ENCODE measurements around the gene OR5T3. TPM values are rescaled to one million over a fixed set of nuclear protein-coding genes. Genes with fewer than 3 reads are reported as not detected.
"Not testable (repeated sequence)": the region's sequence is repeated elsewhere in the genome, so short reads cannot be mapped to it uniquely, and the experiment has no call there.

Gene OR5T3
- total RNA-seq (2021), result not detected in 2 replicates
- Bru-seq, nascent RNA, result not detected
- not detected for BruChase-seq, experiment 1, labeled RNA remaining after a 2-hour chase
- not detected for BruChase-seq, experiment 2, labeled RNA remaining after a 6-hour chase
- long read RNA-seq, result 0 reads

- ChIA-PET POLR2A (ENCODE audit: low non-redundant PET) (no interaction called here), CTCF (no interaction called here)
- intact Hi-C loops (cut with micrococcal nuclease; ENCODE audit: unreplicated experiment), result no loop called here
- DNase-seq (ENCODE audit: low spot score), result no peak
- Histone ChIP-seq H3K4me3 (ENCODE audit: low read depth, low read length, poor library complexity, severe bottlenecking) (no peak within 1 kb of the TSS), H3K27ac (ENCODE audit: low read depth, low read length, poor library complexity, severe bottlenecking) (no peak within 1 kb of the TSS), H3K36me3 (ENCODE audit: insufficient read depth, low read length, poor library complexity, severe bottlenecking) (no peaks in the 10 kb centered on the region), H3K9me3 (ENCODE audit: low read depth, low read length, poor library complexity, severe bottlenecking) (peaks cover 21% of the 10 kb centered on the region), H3K27me3 (replicated peaks; ENCODE audit: insufficient read depth, low read depth, low read length, poor library complexity) (no peaks in the 10 kb centered on the region), H3K4me1 (ENCODE audit: insufficient read depth, low read length, poor library complexity, severe bottlenecking) (no peaks in the 10 kb centered on the region)
- TF ChIP-seq EZH2 (IDR thresholded peaks at IDR 0.05; ENCODE audit: borderline replicate concordance, low read depth, low read length, poor library complexity, severe bottlenecking) (no peak), CTCF (conservative IDR thresholded peaks at IDR 0.05; ENCODE audit: low read depth, low read length) (no peak)
- BruUV-seq (replicated peaks), result no TSS peak
These were observed at the start of gene OR5T3 for GRCh38 chr11:56251954-56252353. Gene OR5T3, plus strand, starts transcription at chr11:56252254. Its CDS starts 0 bp downstream, at chr11:56252254.

GRCh38 chr11:56207790-56208189 is 44.3 kb upstream of the OR5T3 start:
- peaks cover 34% of the 10 kb centered on the region for H3K9me3 ChIP-seq (ENCODE audit: low read depth, low read length, poor library complexity, severe bottlenecking)
- no TSS peak for BruUV-seq (replicated peaks)
- ChIA-PET CTCF (no interaction called here), POLR2A (ENCODE audit: low non-redundant PET) (no interaction called here)
- no peak for TF ChIP-seq EZH2 (IDR thresholded peaks at IDR 0.05; ENCODE audit: borderline replicate concordance, low read depth, low read length, poor library complexity, severe bottlenecking)
- no peak for TF ChIP-seq CTCF (conservative IDR thresholded peaks at IDR 0.05; ENCODE audit: low read depth, low read length)
- H3K4me3 ChIP-seq (ENCODE audit: low read depth, low read length, poor library complexity, severe bottlenecking), result no peak overlapping the region
- H3K27ac ChIP-seq (ENCODE audit: low read depth, low read length, poor library complexity, severe bottlenecking), result no peak overlapping the region
- H3K4me1 ChIP-seq (ENCODE audit: insufficient read depth, low read length, poor library complexity, severe bottlenecking), result no peaks in the 10 kb centered on the region
- H3K27me3 ChIP-seq (replicated peaks; ENCODE audit: insufficient read depth, low read depth, low read length, poor library complexity), result no peaks in the 10 kb centered on the region
- no peaks in the 10 kb centered on the region for H3K36me3 ChIP-seq (ENCODE audit: insufficient read depth, low read length, poor library complexity, severe bottlenecking)
- intact Hi-C loops (cut with micrococcal nuclease; ENCODE audit: unreplicated experiment), result no loop called here
- DNase-seq (ENCODE audit: low spot score), result no peak

DNA sequence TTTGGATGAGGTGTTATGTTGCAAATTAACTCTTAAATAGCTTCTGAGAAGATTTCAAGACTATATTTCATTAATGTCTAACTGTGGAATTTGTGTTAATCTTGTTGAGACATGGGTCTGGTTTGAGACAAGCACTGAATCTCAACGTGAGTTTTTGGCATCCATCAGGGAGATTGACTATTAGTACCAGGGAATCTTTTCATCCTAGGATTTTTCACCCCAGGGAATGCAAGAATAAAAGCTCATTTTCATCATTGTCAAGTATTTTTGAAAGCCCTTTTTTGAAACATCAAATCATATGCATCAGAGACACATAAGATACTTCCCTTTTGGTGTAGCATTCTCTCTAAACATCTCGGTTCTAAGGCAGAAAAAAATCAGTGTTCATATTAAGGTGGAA is 37.5 kb upstream of the OR5T3 start:
- peaks cover 35% of the 10 kb centered on the region for H3K9me3 ChIP-seq (ENCODE audit: low read depth, low read length, poor library complexity, severe bottlenecking)
- BruUV-seq (replicated peaks), result no TSS peak
- no peaks in the 10 kb centered on the region for H3K36me3 ChIP-seq (ENCODE audit: insufficient read depth, low read length, poor library complexity, severe bottlenecking)
- H3K4me3 ChIP-seq (ENCODE audit: low read depth, low read length, poor library complexity, severe bottlenecking), result no peak overlapping the region
- no peaks in the 10 kb centered on the region for H3K27me3 ChIP-seq (replicated peaks; ENCODE audit: insufficient read depth, low read depth, low read length, poor library complexity)
- no peak for DNase-seq (ENCODE audit: low spot score)
- no peak overlapping the region for H3K27ac ChIP-seq (ENCODE audit: low read depth, low read length, poor library complexity, severe bottlenecking)
- POLR2A ChIA-PET (ENCODE audit: low non-redundant PET), result no interaction called here
- no peak for TF ChIP-seq CTCF (conservative IDR thresholded peaks at IDR 0.05; ENCODE audit: low read depth, low read length)
- TF ChIP-seq EZH2 (IDR thresholded peaks at IDR 0.05; ENCODE audit: borderline replicate concordance, low read depth, low read length, poor library complexity, severe bottlenecking), result no peak
- no peaks in the 10 kb centered on the region for H3K4me1 ChIP-seq (ENCODE audit: insufficient read depth, low read length, poor library complexity, severe bottlenecking)
- intact Hi-C loops (cut with micrococcal nuclease; ENCODE audit: unreplicated experiment), result no loop called here
- CTCF ChIA-PET, result no interaction called here

DNA sequence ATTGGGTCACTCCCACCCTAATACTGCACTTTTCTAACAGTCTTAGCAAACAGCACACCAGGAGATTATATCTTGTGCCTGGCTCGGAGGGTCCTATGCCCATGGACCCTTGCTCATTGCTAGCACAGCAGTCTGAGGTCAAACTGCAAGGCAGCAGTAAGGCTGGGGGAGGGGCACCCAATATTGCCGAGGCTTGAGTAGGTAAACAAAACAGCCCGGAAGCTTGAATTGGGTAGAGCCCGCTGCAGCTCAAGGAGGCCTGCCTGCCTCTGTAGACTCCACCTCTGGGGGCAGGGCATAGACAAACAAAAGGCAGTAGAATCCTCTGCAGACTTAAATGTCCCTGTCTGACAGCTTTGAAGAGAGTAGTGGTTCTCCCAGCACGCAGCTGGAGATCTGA is 32.3 kb upstream of the OR5T3 start:
- H3K4me3 ChIP-seq (ENCODE audit: low read depth, low read length, poor library complexity, severe bottlenecking); intact Hi-C loops (cut with micrococcal nuclease; ENCODE audit: unreplicated experiment); BruUV-seq (replicated peaks); H3K36me3 ChIP-seq (ENCODE audit: insufficient read depth, low read length, poor library complexity, severe bottlenecking); H3K4me1 ChIP-seq (ENCODE audit: insufficient read depth, low read length, poor library complexity, severe bottlenecking); CTCF ChIA-PET; DNase-seq (ENCODE audit: low spot score); POLR2A ChIA-PET (ENCODE audit: low non-redundant PET); H3K27ac ChIP-seq (ENCODE audit: low read depth, low read length, poor library complexity, severe bottlenecking); H3K27me3 ChIP-seq (replicated peaks; ENCODE audit: insufficient read depth, low read depth, low read length, poor library complexity): not testable (repeated sequence)
- peaks cover 11% of the 10 kb centered on the region for H3K9me3 ChIP-seq (ENCODE audit: low read depth, low read length, poor library complexity, severe bottlenecking)

Measured in A673 (cell line).